Ovary (tissue), 9 donors: Measurements from ENCODE around the gene ACP5. TPM values are rescaled to one million over a fixed set of nuclear protein-coding genes. Genes with fewer than 3 reads are reported as not detected.
A peak's percentile ranks its signal among the peaks of the same experiment; 100 is the strongest.

Source experiments
- DNase-seq, 5 donors: peaks; one replicate each; pipeline ENCODE4 v3.0.0-alpha.2; 2019 to 2020
- H3K27ac ChIP-seq, 2 donors: fragments of 200-600 bp; one replicate each; pipeline versions ENCODE4 v1.5.1 to v1.8.0; 2019 to 2022
- H3K27me3 ChIP-seq: fragments of 200-600 bp; one replicate; pipeline ENCODE4 v1.8.0; 2022
- H3K36me3 ChIP-seq: fragments of 200-600 bp; sonication (generic); one replicate; pipeline ENCODE4 v1.5.1; 2019
- H3K4me1 ChIP-seq: one replicate; pipeline ENCODE4 v1.8.1; 2013; ENCODE audit warnings: mild to moderate bottlenecking, moderate library complexity; ENCODE audit not compliant: insufficient read depth
- H3K4me3 ChIP-seq: fragments of 200-600 bp; sonication (generic); one replicate; pipeline ENCODE4 v1.5.1; 2017
- H3K9me3 ChIP-seq, 2 donors: fragments of 200-600 bp in 1 of 2; sonication (generic) in 1 of 2; one replicate each; pipeline versions ENCODE4 v1.5.1 to v1.8.1; 2013 to 2019; ENCODE audit warnings: mild to moderate bottlenecking in 1 of 2, moderate library complexity in 1 of 2
- CTCF ChIP-seq, 3 donors: fragments of 450-650 bp in 2 of 3; fragments of 200-600 bp in 1 of 3; IDR thresholded peaks; one replicate each; pipeline versions ENCODE4 v1.5.1 to v1.8.0; 2016 to 2022; ENCODE audit warnings: antibody characterized with exemption in 3 of 3, mild to moderate bottlenecking in 1 of 3
- EP300 ChIP-seq: sonication (generic); formaldehyde crosslinking; IDR thresholded peaks from one replicate; pipeline ENCODE4 v1.6.1; 2017; ENCODE audit warnings: antibody characterized with exemption
- POLR2A ChIP-seq: fragments of 450-650 bp; IDR thresholded peaks from one replicate; pipeline ENCODE4 v1.6.1; 2017; ENCODE audit warnings: antibody characterized with exemption, mild to moderate bottlenecking, moderate library complexity
- WGBS, 3 donors: extraction: QIAGEN DNeasy Blood & Tissue Kit in 1 of 3; methylation state at CpG; one replicate each; pipeline versions ENCODE4 v1.1.5 to v1.1.7; 2013 to 2017; 5-methylcytosine and 5-hydroxymethylcytosine counted together
- intact Hi-C, 4 donors: fragments of 100-400 bp; cut with DNase I; formaldehyde crosslinking; loops; one replicate each; pipeline versions ENCODE4 v1.11.0 to v1.15.1; 2022 to 2023
- polyA plus RNA-seq, 2 donors: library from polyadenylated mRNA; stranded (reverse); fragments of 200-250 nt in 1 of 2; fragments of 350-450 nt in 1 of 2; fragmentation: Illumina TruSeq in 1 of 2; extraction: RNeasy Lipid Tissue Mini Kit (QIAGEN cat#74804) in 1 of 2; gene quantifications; one replicate each; pipeline ENCODE4 v1.2.3, GENCODE V29; 2013 to 2014
- total RNA-seq, 7 donors: library from RNA; depleted of rRNA in 2 of 7; stranded (reverse); fragments of >200 nt in 2 of 7; fragmentation: NEBNext Ultra II Directional in 3 of 7; extraction: Animal tissue kit (Norgen Biotek cat#: 25700) in 3 of 7; gene quantifications; one replicate each; pipeline versions ENCODE4 v1.1.0 to v1.2.4, GENCODE V29; 2016 to 2023
- donor health status: DM: no; HTN: no; CAD: no; lungs with moderate emphysema.
- donor health status: DM: no; HTN: no; CAD: no.
- donor health status: Bipolar disorder and iron deficiency.
- donor health status: DM: yes; HTN: yes; CAD: no.
- donor health status: DM: no; HTN: no; CAD: no.
- donor health status: DM: yes; HTN: yes; CAD: no.

ACP5 gene
- total and polyA plus RNA-seq, 9 donors = 7.9 to 66.9 (median 17.9) TPM

DNA sequence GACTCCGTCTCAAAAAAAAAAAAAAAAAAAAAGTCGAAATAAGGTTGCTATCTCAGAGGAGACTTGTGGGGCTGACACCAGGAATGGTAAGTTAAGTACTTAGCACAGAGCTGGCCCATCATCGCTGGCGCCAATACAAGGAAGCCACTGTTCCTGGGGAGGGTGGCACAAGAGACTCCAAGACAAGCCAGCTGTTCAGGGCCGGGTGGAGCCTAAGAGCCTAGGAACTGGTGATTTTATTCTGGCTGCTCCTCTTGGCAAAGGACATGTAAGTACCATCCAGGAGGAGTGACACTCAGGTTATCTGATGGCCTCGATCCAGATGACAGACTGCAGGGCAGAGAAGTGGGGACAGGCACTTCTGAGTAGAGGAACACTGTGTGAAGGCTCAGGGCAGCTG, 22.2 kb downstream of the ACP5 start:
- no peak overlapping the region for H3K4me3 ChIP-seq
- TF ChIP-seq POLR2A (no peak), CTCF (IDR thresholded peaks at IDR 0.05) (no peak), EP300 (no peak)
- intact Hi-C loops = no loop called here
- H3K27ac ChIP-seq = no peak overlapping the region
- no peaks in the 10 kb centered on the region for H3K9me3 ChIP-seq
- DNase-seq = no peak
- H3K27me3 ChIP-seq = no peaks in the 10 kb centered on the region
- H3K4me1 ChIP-seq = peaks cover 11% of the 10 kb centered on the region
- H3K36me3 ChIP-seq = no peaks in the 10 kb centered on the region
- WGBS, 3 donors = 78 to 84% (median 83%) methylated on average over 6 of the region's 6 CpGs

DNA sequence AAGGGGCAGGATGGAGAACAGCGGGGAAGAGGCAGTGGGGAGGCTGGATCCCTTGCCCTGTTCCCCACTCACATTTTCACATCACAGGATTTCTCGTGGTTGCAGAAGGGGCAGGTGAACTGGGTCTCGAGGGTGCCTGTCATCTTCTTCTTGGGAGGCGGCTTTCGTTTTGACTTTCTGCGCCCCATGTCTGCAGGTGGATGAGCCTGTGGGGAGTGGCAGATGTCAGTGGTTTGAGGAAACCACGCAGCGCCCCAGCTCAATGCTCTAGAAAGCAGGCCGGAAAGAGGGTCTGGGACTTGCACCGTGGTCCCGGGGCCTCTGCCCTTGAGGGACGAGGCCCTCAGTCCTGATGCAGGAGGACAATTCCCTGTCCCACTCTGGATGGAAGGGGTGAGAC, 23.3 kb downstream of the ACP5 start:
- intact Hi-C loops = no loop called here
- H3K27ac ChIP-seq = no peak overlapping the region
- 91% methylated on average over 12 of the region's 12 CpGs for WGBS, 3 donors
- H3K27me3 ChIP-seq = no peaks in the 10 kb centered on the region
- no peak for DNase-seq
- TF ChIP-seq CTCF (IDR thresholded peaks at IDR 0.05) (no peak), EP300 (no peak), POLR2A (no peak)
- H3K4me1 ChIP-seq = peaks cover 8% of the 10 kb centered on the region
- H3K9me3 ChIP-seq = no peaks in the 10 kb centered on the region
- no peaks in the 10 kb centered on the region for H3K36me3 ChIP-seq
- H3K4me3 ChIP-seq = no peak overlapping the region

GRCh38 chr19:11552666-11553372, 24.6 kb downstream of the ACP5 start:
- intact Hi-C loops = no loop called here
- DNase-seq = no peak
- Histone ChIP-seq H3K27me3 (no peaks in the 10 kb centered on the region), H3K27ac (peak overlapping the region in 1 of 2 donors; percentile 75), H3K9me3 (no peaks in the 10 kb centered on the region), H3K4me3 (no peak overlapping the region), H3K36me3 (no peaks in the 10 kb centered on the region), H3K4me1 (peaks cover 2% of the 10 kb centered on the region)
- TF ChIP-seq CTCF (IDR thresholded peaks at IDR 0.05) (no peak), POLR2A (no peak), EP300 (no peak)
- 71 to 77% (median 76%) methylated on average over 20 of the region's 20 CpGs for WGBS, 3 donors

- Histone ChIP-seq H3K9me3 (no peaks in the 10 kb centered on the region), H3K4me1 (no peaks in the 10 kb centered on the region), H3K27me3 (no peaks in the 10 kb centered on the region), H3K4me3 (peak overlapping the region; percentile 29), H3K36me3 (no peaks in the 10 kb centered on the region), H3K27ac (peak overlapping the region; percentile 75 to 76)
- 31 to 36% (median 32%) methylated on average over 19 to 26 of the region's 26 CpGs for WGBS, 3 donors
- TF ChIP-seq CTCF (IDR thresholded peaks at IDR 0.05) (peak in 1 of 3 donors; percentile 34), EP300 (no peak), POLR2A (no peak)
- DNase-seq = peak; percentile 43 to 83 (median 60)
- intact Hi-C loops = no loop called here
Measured at GRCh38 chr19:11551603-11552235, 25.7 kb downstream of the ACP5 start.
